Glomerular visceral epithelial cell (primary cell): Measurements from ENCODE around the gene COX7B2.

Source experiments
- DNase-seq: peaks from one replicate; pipeline ENCODE4 v3.0.0-alpha.2; 2016; ENCODE audit errors: extremely low spot score

The COX7B2 gene

GRCh38 chr4:46889410-46889809, 19.6 kb downstream of the COX7B2 start:
- DNase-seq: no peak

GRCh38 chr4:46886711-46887110, 22.3 kb downstream of the COX7B2 start:
- DNase-seq: no peak

- DNase-seq: no peak
These were observed 30.4 kb downstream of the COX7B2 start for GRCh38 chr4:46878641-46879040.

- DNase-seq: no peak
These were observed 34.2 kb downstream of the COX7B2 start for GRCh38 chr4:46874811-46875210.

- DNase-seq: no peak
These were observed 38.6 kb downstream of the COX7B2 start for GRCh38 chr4:46870411-46870810.

GRCh38 chr4:46856333-46856732, 52.7 kb downstream of the COX7B2 start:
- no peak for DNase-seq

GRCh38 chr4:46852800-46853199, 56.2 kb downstream of the COX7B2 start:
- DNase-seq: no peak

GRCh38 chr4:46850026-46850425, 59.0 kb downstream of the COX7B2 start:
- DNase-seq: no peak

- DNase-seq: peak; percentile 53
These were observed 64.6 kb downstream of the COX7B2 start for GRCh38 chr4:46844325-46844917.

GRCh38 chr4:46839128-46839527, 69.9 kb downstream of the COX7B2 start:
- no peak for DNase-seq

GRCh38 chr4:46837639-46838038, 71.4 kb downstream of the COX7B2 start:
- no peak for DNase-seq

GRCh38 chr4:46836584-46836983, 72.5 kb downstream of the COX7B2 start:
- DNase-seq: no peak

GRCh38 chr4:46830971-46831454, 78.0 kb downstream of the COX7B2 start:
- no peak for DNase-seq

GRCh38 chr4:46820154-46820553, 88.9 kb downstream of the COX7B2 start:
- DNase-seq: no peak

GRCh38 chr4:46819095-46819494, 90.0 kb downstream of the COX7B2 start:
- DNase-seq: no peak

- no peak for DNase-seq
These were observed 90.4 kb downstream of the COX7B2 start for GRCh38 chr4:46818604-46819003.

- no peak for DNase-seq
These were observed 91.2 kb downstream of the COX7B2 start for GRCh38 chr4:46817806-46818205.

- DNase-seq: no peak
These were observed 104.1 kb downstream of the COX7B2 start for GRCh38 chr4:46804781-46805413.

- no peak for DNase-seq
These were observed 116.0 kb downstream of the COX7B2 start for GRCh38 chr4:46793036-46793435.

GRCh38 chr4:46781434-46782092, 127.5 kb downstream of the COX7B2 start:
- DNase-seq: no peak

GRCh38 chr4:46765465-46765864, 143.6 kb downstream of the COX7B2 start:
- no peak for DNase-seq

GRCh38 chr4:46730075-46730474, 179.0 kb downstream of the COX7B2 start:
- no peak for DNase-seq

- DNase-seq: no peak
These were observed 189.0 kb downstream of the COX7B2 start for GRCh38 chr4:46720055-46720454.
